ENCODE measurements around the gene UPK3A. TPM values are rescaled to one million over a fixed set of nuclear protein-coding genes. Genes with fewer than 3 reads are reported as not detected.

Gene UPK3A
- polyA plus RNA-seq, 4 donors, result 0.22 to 11.5 (median 3.2) TPM

Other genes starting within 250 kb of the UPK3A start
- 10 to 100 TPM; 45.7 to 59.5 (median 53.8) TPM for gene NUP50, start 121.0 kb upstream of the UPK3A start, polyA plus RNA-seq (ENCODE audit: insufficient read length in 4 of 4)
- gene KIAA0930, start 44.1 kb upstream of the UPK3A start, polyA plus RNA-seq (ENCODE audit: insufficient read length in 4 of 4), result 10 to 100 TPM; 17.4 to 25.2 (median 24.1) TPM
- gene FAM118A, start 25.0 kb downstream of the UPK3A start, polyA plus RNA-seq (ENCODE audit: insufficient read length in 4 of 4), result 10 to 100 TPM; 17.4 to 36.5 (median 28.7) TPM
- under 1 TPM; 0.14 to 0.53 (median 0.19) TPM for gene SMC1B, start 128.7 kb downstream of the UPK3A start, polyA plus RNA-seq (ENCODE audit: insufficient read length in 4 of 4)
- gene RIBC2, start 128.7 kb downstream of the UPK3A start, polyA plus RNA-seq (ENCODE audit: insufficient read length in 4 of 4), result 1 to 10 TPM; 3.4 to 7.5 (median 7.4) TPM
- 100 to 1,000 TPM; 135 to 572 (median 169) TPM for gene FBLN1, start 217.9 kb downstream of the UPK3A start, polyA plus RNA-seq (ENCODE audit: insufficient read length in 4 of 4)

Data from left renal pelvis (tissue), 4 donors.